HepG2 (cell line): ENCODE data around the gene SLC16A1. TPM values are rescaled to one million over a fixed set of nuclear protein-coding genes. Genes with fewer than 3 reads are reported as not detected.

Experiments
- ATAC-seq: fragments of 200-7000 bp; cut with Tn5 transposase; 3 replicates; pipeline ENCODE4 v1.9.1; 2020; ENCODE audit warnings: mild to moderate bottlenecking, moderate library complexity
- BruUV-seq: library from RNA; stranded (reverse); fragments of 400-500 nt; replicated peaks from 2 replicates; lab custom pipeline; 2021; lab: Mats Ljungman, UMichigan
- CTCF ChIA-PET: fragments of 300-600 bp; formaldehyde crosslinking; extraction: SDS; loops from one replicate; lab custom pipeline; 2021; ENCODE audit warnings: low total read pairs, inconsistent platforms, low intra/inter-chr PET ratio; lab: Yijun Ruan, JAX
- POLR2A ChIA-PET: fragments of 350-600 bp; sonication (Branson Sonifier 250); formaldehyde crosslinking; loops from one replicate; lab custom pipeline; 2020; ENCODE audit warnings: antibody characterized with exemption, inconsistent platforms; lab: Yijun Ruan, JAX
- DNase-seq: peaks from one replicate; pipeline ENCODE4 v3.0.0-alpha.2; 2015; ENCODE audit warnings: low spot score
- FAIRE-seq: peaks from 3 replicates; lab custom pipeline; 2011; peaks lifted over from hg19 to GRCh38; lab: Jason Lieb, UNC
- H2AFZ ChIP-seq: one replicate; pipeline ENCODE4 v1.6.1; 2011; ENCODE audit warnings: low read length, inconsistent platforms
- H3K27ac ChIP-seq: fragments of 300-600 bp; 3 replicates; pipeline ENCODE4 v1.8.0; 2011; ENCODE audit warnings: mixed run types, mild to moderate bottlenecking, mixed read lengths, low read length, inconsistent platforms; ENCODE audit not compliant: insufficient read depth; ENCODE audit errors: extremely low read length
- H3K27me3 ChIP-seq, 2 experiments: fragments of 200-600 bp in 1 of 2; 2 replicates in 1 of 2; 3 replicates in 1 of 2; pipeline versions ENCODE4 v1.6.0 to v1.8.0; 2011; ENCODE audit warnings: low read length in 2 of 2, mild to moderate bottlenecking in 2 of 2, moderate library complexity in 2 of 2, inconsistent platforms in 1 of 2; ENCODE audit not compliant: insufficient read depth in 2 of 2, control insufficient read depth in 1 of 2
- H3K36me3 ChIP-seq, 2 experiments: fragments of 200-600 bp in 1 of 2; replicated peaks in 1 of 2; 2 replicates in 1 of 2; 3 replicates in 1 of 2; pipeline versions ENCODE4 v1.5.1 to v1.8.0; 2011; ENCODE audit warnings: low read length in 2 of 2, inconsistent platforms in 1 of 2; ENCODE audit not compliant: insufficient read depth in 2 of 2, control insufficient read depth in 1 of 2
- H3K4me1 ChIP-seq: 2 replicates; pipeline ENCODE4 v1.5.1; 2012; ENCODE audit warnings: low read length, inconsistent platforms; ENCODE audit not compliant: insufficient read depth
- H3K4me2 ChIP-seq: 2 replicates; pipeline ENCODE4 v1.6.0; 2011; ENCODE audit warnings: low read depth, low read length, inconsistent platforms
- H3K4me3 ChIP-seq, 3 experiments: fragments of 200-600 bp in 1 of 3; sonication (generic), shearing (Covaris generic) in 1 of 3; replicated peaks in 1 of 3; 2 replicates each; pipeline ENCODE4 v1.5.1; 2011 to 2016; ENCODE audit warnings: low read length in 3 of 3, inconsistent platforms in 2 of 3, low read depth in 2 of 3, mild to moderate bottlenecking in 2 of 3, control low read depth in 1 of 3, mixed read lengths in 1 of 3; ENCODE audit not compliant: insufficient read depth in 1 of 3
- H3K79me2 ChIP-seq: one replicate; pipeline ENCODE4 v1.6.1; 2011; ENCODE audit warnings: low read length, inconsistent platforms; ENCODE audit not compliant: insufficient read depth
- H3K9ac ChIP-seq: 2 replicates; pipeline ENCODE4 v1.6.0; 2011; ENCODE audit warnings: mild to moderate bottlenecking, low read depth, low read length, inconsistent platforms; ENCODE audit not compliant: insufficient read depth
- H3K9me3 ChIP-seq: 2 replicates; pipeline ENCODE4 v1.5.1; 2012; ENCODE audit warnings: mild to moderate bottlenecking, low read length
- H4K20me1 ChIP-seq: 2 replicates; pipeline ENCODE4 v1.6.0; 2011; ENCODE audit warnings: inconsistent platforms, mild to moderate bottlenecking, low read length, moderate library complexity; ENCODE audit not compliant: insufficient read depth
- KAT2B ChIP-seq: fragments of 150-350 bp; IDR thresholded peaks from 2 replicates; pipeline ENCODE4 v1.6.1; 2014; ENCODE audit warnings: low read depth, low read length, borderline replicate concordance
- PLRG1 ChIP-seq: fragments of 450-650 bp; conservative IDR thresholded peaks from 2 replicates; pipeline ENCODE4 v1.6.1; 2016
- SMARCE1 ChIP-seq: fragments of 450-650 bp; IDR thresholded peaks from 2 replicates; pipeline ENCODE4 v1.6.1; 2017; ENCODE audit warnings: borderline replicate concordance
- WGBS: methylation state at CpG from one replicate; pipeline ENCODE4 v1.1.6; 2017; ENCODE audit warnings: low lambda C conversion rate; 5-methylcytosine and 5-hydroxymethylcytosine counted together
- in situ Hi-C: cut with HindIII; loops from 2 replicates; pipeline ENCODE4 v1.10.0; 2017; ENCODE audit warnings: low pct_unique_long_range_greater_than_20kb; ENCODE audit not compliant: extremely low pct_ligation_motif_present
- intact Hi-C: fragments of 100-400 bp; cut with micrococcal nuclease; formaldehyde crosslinking; loops from one replicate; pipeline ENCODE4 v1.10.0; 2022; ENCODE audit not compliant: unreplicated experiment
- polyA plus RNA-seq, 8 experiments: library from polyadenylated mRNA; depleted of rRNA in 3 of 8; stranded (reverse) in 7 of 8; unstranded in 1 of 8; fragments of >200 nt; fragmentation: Illumina TruSeq in 4 of 8; extraction: Trizol in 4 of 8; gene quantifications; 2 replicates each; pipeline versions ENCODE4 v1.2.1 to v1.2.3, GENCODE V29; 2011 to 2016; ENCODE audit warnings: low read depth in 4 of 8, missing spikeins in 1 of 8, mixed read lengths in 1 of 8; ENCODE audit not compliant: insufficient read depth in 1 of 8
- total RNA-seq, 5 experiments: library from RNA; depleted of rRNA; stranded (reverse); fragments of >200 nt; fragmentation: Illumina TruSeq; extraction: Trizol; gene quantifications; 2 replicates each; pipeline ENCODE4 v1.2.3, GENCODE V29; 2016; ENCODE audit warnings: low read depth in 1 of 5
- TF ChIP-seq, protein P1 (sequence below): sonication (generic); formaldehyde crosslinking; IDR thresholded peaks from 2 replicates; pipeline ENCODE4 v1.8.1; 2023; ENCODE audit warnings: mild to moderate bottlenecking, moderate library complexity, missing genetic modification reagents
- TF ChIP-seq, protein P2 (sequence below): sonication (generic); formaldehyde crosslinking; IDR thresholded peaks from 2 replicates; pipeline ENCODE4 v1.4.0; 2020; ENCODE audit warnings: missing genetic modification reagents
- TF ChIP-seq, protein P3 (sequence below), 2 experiments: sonication (generic) in 1 of 2; formaldehyde crosslinking in 1 of 2; IDR thresholded peaks; 2 replicates each; pipeline versions ENCODE4 v1.6.1 to v1.9.0; 2014 to 2022; ENCODE audit warnings: antibody characterized with exemption in 1 of 2, borderline replicate concordance in 1 of 2, inconsistent platforms in 1 of 2, low read depth in 1 of 2, missing genetic modification reagents in 1 of 2
- TF ChIP-seq, protein P4 (sequence below): sonication (generic); formaldehyde crosslinking; IDR thresholded peaks from 2 replicates; pipeline ENCODE4 v1.5.0; 2020; ENCODE audit warnings: mild to moderate bottlenecking, missing genetic modification reagents

SLC16A1 gene
- total and polyA plus RNA-seq, 2 of the 13 experiments (the other 11 are each of a cell fraction or from before 2014, with no cell fraction given), result 106 to 142 TPM

DNA sequence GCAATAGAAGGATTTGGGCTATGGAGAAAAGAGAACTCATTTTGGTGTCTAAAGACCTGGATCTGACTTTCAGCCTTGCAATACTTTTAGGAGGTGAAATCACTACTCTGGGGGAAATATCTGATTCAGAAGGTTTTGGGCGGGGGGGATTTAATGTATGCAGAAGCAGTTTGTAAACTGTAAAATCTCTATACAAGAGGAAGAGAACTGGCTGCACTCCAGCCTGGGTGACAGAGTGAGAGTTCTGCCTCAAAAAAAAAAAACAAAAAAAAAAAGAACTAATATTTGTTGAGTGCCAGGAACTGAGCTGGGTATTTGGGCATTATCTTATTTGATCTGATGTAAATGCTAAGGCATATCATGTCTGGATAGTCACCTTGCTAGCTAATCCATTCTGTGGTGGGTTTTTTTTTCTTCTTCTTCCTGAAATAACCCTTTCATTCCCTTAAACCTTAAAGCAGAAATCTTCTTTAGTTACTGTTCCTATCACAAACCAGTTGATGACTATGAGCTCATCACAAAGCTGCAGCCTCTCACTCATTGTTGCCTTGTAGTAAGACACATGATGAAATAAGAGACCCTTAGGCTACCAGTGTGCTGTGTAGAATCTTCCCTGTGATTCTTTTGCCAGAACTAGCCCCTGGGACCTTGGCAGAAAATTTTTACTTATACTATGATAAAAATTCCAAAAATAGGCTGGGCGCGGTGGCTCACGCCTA is 35.6 kb upstream of the SLC16A1 start:
- H3K9me3 ChIP-seq, result no peaks in the 10 kb centered on the region
- H3K36me3 ChIP-seq, result no peaks in the 10 kb centered on the region
- intact Hi-C loops (no loop called here), in situ Hi-C loops (no loop called here)
- ChIA-PET POLR2A (no interaction called here), CTCF (no interaction called here)
- no peak overlapping the region for H3K4me2 ChIP-seq
- no peaks in the 10 kb centered on the region for H3K27me3 ChIP-seq
- BruUV-seq, result no TSS peak
- DNase-seq (no peak), FAIRE-seq (no peak), ATAC-seq (no peak)
- no peaks in the 10 kb centered on the region for H3K79me2 ChIP-seq
- H3K9ac ChIP-seq, result no peak overlapping the region
- H2AFZ ChIP-seq, result no peak overlapping the region
- no peaks in the 10 kb centered on the region for H4K20me1 ChIP-seq
- 99% methylated on average over 4 of the region's 4 CpGs for WGBS
- H3K27ac ChIP-seq, result no peak overlapping the region
- no peaks in the 10 kb centered on the region for H3K4me1 ChIP-seq
- H3K4me3 ChIP-seq, result no peak overlapping the region
- TF ChIP-seq KAT2B, result no peak
- TF ChIP-seq SMARCE1, result no peak
- TF ChIP-seq, protein P1, sequence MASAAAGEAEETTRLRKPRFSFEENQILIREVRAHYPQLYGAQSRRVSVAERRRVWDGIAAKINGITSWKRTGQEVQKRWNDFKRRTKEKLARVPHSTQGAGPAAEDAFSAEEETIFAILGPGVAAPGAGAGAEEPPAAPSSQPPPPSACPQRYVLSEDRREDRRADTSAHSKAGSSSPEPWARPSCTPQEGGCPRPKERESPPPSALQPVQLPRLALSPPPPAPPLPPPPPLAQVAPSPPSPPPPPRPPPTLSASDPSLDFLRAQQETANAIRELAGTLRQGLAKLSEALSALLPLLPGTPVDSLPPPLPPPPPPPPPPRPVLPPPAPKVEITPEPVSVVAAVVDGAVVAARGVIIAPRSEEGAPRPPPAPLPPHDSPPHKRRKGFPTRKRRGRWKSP (CRISPR knock-in tag), result no peak
- TF ChIP-seq, protein P2, sequence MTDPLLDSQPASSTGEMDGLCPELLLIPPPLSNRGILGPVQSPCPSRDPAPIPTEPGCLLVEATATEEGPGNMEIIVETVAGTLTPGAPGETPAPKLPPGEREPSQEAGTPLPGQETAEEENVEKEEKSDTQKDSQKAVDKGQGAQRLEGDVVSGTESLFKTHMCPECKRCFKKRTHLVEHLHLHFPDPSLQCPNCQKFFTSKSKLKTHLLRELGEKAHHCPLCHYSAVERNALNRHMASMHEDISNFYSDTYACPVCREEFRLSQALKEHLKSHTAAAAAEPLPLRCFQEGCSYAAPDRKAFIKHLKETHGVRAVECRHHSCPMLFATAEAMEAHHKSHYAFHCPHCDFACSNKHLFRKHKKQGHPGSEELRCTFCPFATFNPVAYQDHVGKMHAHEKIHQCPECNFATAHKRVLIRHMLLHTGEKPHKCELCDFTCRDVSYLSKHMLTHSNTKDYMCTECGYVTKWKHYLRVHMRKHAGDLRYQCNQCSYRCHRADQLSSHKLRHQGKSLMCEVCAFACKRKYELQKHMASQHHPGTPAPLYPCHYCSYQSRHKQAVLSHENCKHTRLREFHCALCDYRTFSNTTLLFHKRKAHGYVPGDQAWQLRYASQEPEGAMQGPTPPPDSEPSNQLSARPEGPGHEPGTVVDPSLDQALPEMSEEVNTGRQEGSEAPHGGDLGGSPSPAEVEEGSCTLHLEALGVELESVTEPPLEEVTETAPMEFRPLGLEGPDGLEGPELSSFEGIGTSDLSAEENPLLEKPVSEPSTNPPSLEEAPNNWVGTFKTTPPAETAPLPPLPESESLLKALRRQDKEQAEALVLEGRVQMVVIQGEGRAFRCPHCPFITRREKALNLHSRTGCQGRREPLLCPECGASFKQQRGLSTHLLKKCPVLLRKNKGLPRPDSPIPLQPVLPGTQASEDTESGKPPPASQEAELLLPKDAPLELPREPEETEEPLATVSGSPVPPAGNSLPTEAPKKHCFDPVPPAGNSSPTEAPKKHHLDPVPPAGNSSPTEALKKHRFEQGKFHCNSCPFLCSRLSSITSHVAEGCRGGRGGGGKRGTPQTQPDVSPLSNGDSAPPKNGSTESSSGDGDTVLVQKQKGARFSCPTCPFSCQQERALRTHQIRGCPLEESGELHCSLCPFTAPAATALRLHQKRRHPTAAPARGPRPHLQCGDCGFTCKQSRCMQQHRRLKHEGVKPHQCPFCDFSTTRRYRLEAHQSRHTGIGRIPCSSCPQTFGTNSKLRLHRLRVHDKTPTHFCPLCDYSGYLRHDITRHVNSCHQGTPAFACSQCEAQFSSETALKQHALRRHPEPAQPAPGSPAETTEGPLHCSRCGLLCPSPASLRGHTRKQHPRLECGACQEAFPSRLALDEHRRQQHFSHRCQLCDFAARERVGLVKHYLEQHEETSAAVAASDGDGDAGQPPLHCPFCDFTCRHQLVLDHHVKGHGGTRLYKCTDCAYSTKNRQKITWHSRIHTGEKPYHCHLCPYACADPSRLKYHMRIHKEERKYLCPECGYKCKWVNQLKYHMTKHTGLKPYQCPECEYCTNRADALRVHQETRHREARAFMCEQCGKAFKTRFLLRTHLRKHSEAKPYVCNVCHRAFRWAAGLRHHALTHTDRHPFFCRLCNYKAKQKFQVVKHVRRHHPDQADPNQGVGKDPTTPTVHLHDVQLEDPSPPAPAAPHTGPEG (CRISPR knock-in tag), result no peak
- TF ChIP-seq, protein P3, sequence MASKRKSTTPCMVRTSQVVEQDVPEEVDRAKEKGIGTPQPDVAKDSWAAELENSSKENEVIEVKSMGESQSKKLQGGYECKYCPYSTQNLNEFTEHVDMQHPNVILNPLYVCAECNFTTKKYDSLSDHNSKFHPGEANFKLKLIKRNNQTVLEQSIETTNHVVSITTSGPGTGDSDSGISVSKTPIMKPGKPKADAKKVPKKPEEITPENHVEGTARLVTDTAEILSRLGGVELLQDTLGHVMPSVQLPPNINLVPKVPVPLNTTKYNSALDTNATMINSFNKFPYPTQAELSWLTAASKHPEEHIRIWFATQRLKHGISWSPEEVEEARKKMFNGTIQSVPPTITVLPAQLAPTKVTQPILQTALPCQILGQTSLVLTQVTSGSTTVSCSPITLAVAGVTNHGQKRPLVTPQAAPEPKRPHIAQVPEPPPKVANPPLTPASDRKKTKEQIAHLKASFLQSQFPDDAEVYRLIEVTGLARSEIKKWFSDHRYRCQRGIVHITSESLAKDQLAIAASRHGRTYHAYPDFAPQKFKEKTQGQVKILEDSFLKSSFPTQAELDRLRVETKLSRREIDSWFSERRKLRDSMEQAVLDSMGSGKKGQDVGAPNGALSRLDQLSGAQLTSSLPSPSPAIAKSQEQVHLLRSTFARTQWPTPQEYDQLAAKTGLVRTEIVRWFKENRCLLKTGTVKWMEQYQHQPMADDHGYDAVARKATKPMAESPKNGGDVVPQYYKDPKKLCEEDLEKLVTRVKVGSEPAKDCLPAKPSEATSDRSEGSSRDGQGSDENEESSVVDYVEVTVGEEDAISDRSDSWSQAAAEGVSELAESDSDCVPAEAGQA (IDR thresholded peaks at IDR 0.05; ENCODE audit: low read depth), result no peak
- TF ChIP-seq, protein P3 (CRISPR knock-in tag; IDR thresholded peaks at IDR 0.05; ENCODE audit: borderline replicate concordance), result no peak
- TF ChIP-seq PLRG1, result no peak
- TF ChIP-seq, protein P4, sequence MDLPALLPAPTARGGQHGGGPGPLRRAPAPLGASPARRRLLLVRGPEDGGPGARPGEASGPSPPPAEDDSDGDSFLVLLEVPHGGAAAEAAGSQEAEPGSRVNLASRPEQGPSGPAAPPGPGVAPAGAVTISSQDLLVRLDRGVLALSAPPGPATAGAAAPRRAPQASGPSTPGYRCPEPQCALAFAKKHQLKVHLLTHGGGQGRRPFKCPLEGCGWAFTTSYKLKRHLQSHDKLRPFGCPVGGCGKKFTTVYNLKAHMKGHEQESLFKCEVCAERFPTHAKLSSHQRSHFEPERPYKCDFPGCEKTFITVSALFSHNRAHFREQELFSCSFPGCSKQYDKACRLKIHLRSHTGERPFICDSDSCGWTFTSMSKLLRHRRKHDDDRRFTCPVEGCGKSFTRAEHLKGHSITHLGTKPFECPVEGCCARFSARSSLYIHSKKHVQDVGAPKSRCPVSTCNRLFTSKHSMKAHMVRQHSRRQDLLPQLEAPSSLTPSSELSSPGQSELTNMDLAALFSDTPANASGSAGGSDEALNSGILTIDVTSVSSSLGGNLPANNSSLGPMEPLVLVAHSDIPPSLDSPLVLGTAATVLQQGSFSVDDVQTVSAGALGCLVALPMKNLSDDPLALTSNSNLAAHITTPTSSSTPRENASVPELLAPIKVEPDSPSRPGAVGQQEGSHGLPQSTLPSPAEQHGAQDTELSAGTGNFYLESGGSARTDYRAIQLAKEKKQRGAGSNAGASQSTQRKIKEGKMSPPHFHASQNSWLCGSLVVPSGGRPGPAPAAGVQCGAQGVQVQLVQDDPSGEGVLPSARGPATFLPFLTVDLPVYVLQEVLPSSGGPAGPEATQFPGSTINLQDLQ (CRISPR knock-in tag), result no peak
